Erythroblast (primary cell): ENCODE data around the gene MTRF1.

Experiments used
- GATA1 ChIP-seq: IDR thresholded peaks from 2 replicates; pipeline ENCODE4 v1.6.1; 2011; ENCODE audit warnings: low read depth, mild to moderate bottlenecking, control low read depth, low read length, moderate library complexity
- POLR2A ChIP-seq: IDR thresholded peaks from 2 replicates; pipeline ENCODE4 v1.6.1; 2011; ENCODE audit warnings: mild to moderate bottlenecking, low read length

- no peak for TF ChIP-seq POLR2A
- no peak for TF ChIP-seq GATA1
Measured at GRCh38 chr13:41199526-41199925, 63.9 kb downstream of the MTRF1 start.
